ENCODE data around the gene SPATA20.

DNA sequence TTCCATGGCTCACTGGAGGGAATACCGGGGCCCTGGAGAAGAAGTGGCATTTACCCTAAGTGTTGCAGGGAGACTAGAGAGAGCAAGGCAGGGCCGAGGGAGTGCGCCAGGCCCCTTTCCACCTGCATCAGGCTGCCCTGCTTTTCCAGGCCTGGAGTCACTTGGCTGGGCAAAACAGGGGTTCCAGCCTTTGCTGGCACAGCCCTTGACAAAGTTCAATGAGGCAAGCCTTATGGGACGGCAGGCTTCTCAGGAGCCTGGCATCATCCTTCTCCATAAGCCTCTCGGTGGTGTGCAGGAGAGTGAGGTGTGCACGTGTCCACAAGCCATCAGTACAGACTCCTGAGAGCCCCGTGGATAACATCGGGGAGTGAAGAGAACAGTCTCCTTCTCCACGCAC, 40.6 kb downstream of the SPATA20 start:
- TF ChIP-seq, protein P1, sequence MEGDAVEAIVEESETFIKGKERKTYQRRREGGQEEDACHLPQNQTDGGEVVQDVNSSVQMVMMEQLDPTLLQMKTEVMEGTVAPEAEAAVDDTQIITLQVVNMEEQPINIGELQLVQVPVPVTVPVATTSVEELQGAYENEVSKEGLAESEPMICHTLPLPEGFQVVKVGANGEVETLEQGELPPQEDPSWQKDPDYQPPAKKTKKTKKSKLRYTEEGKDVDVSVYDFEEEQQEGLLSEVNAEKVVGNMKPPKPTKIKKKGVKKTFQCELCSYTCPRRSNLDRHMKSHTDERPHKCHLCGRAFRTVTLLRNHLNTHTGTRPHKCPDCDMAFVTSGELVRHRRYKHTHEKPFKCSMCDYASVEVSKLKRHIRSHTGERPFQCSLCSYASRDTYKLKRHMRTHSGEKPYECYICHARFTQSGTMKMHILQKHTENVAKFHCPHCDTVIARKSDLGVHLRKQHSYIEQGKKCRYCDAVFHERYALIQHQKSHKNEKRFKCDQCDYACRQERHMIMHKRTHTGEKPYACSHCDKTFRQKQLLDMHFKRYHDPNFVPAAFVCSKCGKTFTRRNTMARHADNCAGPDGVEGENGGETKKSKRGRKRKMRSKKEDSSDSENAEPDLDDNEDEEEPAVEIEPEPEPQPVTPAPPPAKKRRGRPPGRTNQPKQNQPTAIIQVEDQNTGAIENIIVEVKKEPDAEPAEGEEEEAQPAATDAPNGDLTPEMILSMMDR (IDR thresholded peaks at IDR 0.05) = no peak
- TF ChIP-seq ZFX (IDR thresholded peaks at IDR 0.05; ENCODE audit: borderline replicate concordance) = no peak
